OCI-LY7 (cell line): ENCODE results near the gene STX18. TPM values are rescaled to one million over a fixed set of nuclear protein-coding genes. Genes with fewer than 3 reads are reported as not detected.

Source experiments
- BruUV-seq: library from RNA; stranded (reverse); fragments of 400-500 nt; replicated peaks from 2 replicates; lab custom pipeline; 2021; lab: Mats Ljungman, UMichigan
- CTCF ChIA-PET: fragments of 300-600 bp; sonication (Branson Sonifier 250); formaldehyde crosslinking; loops from one replicate; lab custom pipeline; 2022; ENCODE audit warnings: antibody characterized with exemption; ENCODE audit not compliant: unreplicated experiment; lab: Charles Lee
- POLR2A ChIA-PET: fragments of 300-600 bp; sonication (Branson Sonifier 250); formaldehyde crosslinking; loops from one replicate; lab custom pipeline; 2022; ENCODE audit warnings: antibody characterized with exemption; lab: Charles Lee
- DNase-seq: peaks from one replicate; pipeline ENCODE4 v3.0.0-alpha.2; 2015; ENCODE audit warnings: low spot score
- H2AFZ ChIP-seq: fragments of 200-600 bp; sonication (generic), shearing (Covaris generic); 2 replicates; pipeline ENCODE4 v1.6.1; 2014; ENCODE audit warnings: mild to moderate bottlenecking, antibody characterized with exemption, low read length, moderate library complexity
- H3K27ac ChIP-seq: fragments of 200-600 bp; sonication (generic); 2 replicates; pipeline ENCODE4 v1.5.1; 2014; ENCODE audit warnings: mixed run types, low read depth, mild to moderate bottlenecking, moderate library complexity, low read length, inconsistent platforms; ENCODE audit not compliant: poor library complexity, severe bottlenecking
- H3K36me3 ChIP-seq: fragments of 200-600 bp; sonication (generic); 2 replicates; pipeline ENCODE4 v1.6.1; 2014; ENCODE audit warnings: mild to moderate bottlenecking, antibody characterized with exemption, low read length, moderate library complexity, mixed read lengths; ENCODE audit not compliant: insufficient read depth
- H3K4me1 ChIP-seq: fragments of 200-600 bp; sonication (generic); 2 replicates; pipeline ENCODE4 v1.5.1; 2014; ENCODE audit warnings: mild to moderate bottlenecking, low read length; ENCODE audit not compliant: insufficient read depth, poor library complexity, severe bottlenecking
- H3K4me2 ChIP-seq: fragments of 200-600 bp; sonication (generic); 2 replicates; pipeline ENCODE4 v1.6.1; 2014; ENCODE audit warnings: mild to moderate bottlenecking, low read length
- H3K4me3 ChIP-seq: fragments of 200-600 bp; sonication (generic); 2 replicates; pipeline ENCODE4 v1.5.1; 2014; ENCODE audit warnings: mild to moderate bottlenecking, low read depth, low read length; ENCODE audit not compliant: poor library complexity, severe bottlenecking
- H3K79me2 ChIP-seq: fragments of 200-600 bp; sonication (generic); 2 replicates; pipeline ENCODE4 v1.6.1; 2016; ENCODE audit warnings: low read depth, mild to moderate bottlenecking, low read length, moderate library complexity, mixed read lengths; ENCODE audit not compliant: insufficient read depth
- H3K9me2 ChIP-seq: fragments of 200-600 bp; sonication (generic); 2 replicates; pipeline ENCODE4 v1.6.1; 2016; ENCODE audit warnings: mild to moderate bottlenecking, low read length, mixed read lengths; ENCODE audit not compliant: insufficient read depth
- H3K9me3 ChIP-seq: fragments of 200-600 bp; sonication (generic); 2 replicates; pipeline ENCODE4 v1.6.1; 2014; ENCODE audit warnings: mild to moderate bottlenecking, mixed run types, low read length, mixed read lengths
- H4K20me1 ChIP-seq: fragments of 200-600 bp; sonication (generic); 2 replicates; pipeline ENCODE4 v1.6.1; 2014; ENCODE audit warnings: mild to moderate bottlenecking, antibody characterized with exemption, low read length, moderate library complexity, mixed read lengths; ENCODE audit not compliant: insufficient read depth
- CTCF ChIP-seq: fragments of 200-600 bp; sonication (generic); conservative IDR thresholded peaks from 2 replicates; pipeline ENCODE4 v1.5.1; 2014; ENCODE audit warnings: mild to moderate bottlenecking, antibody characterized with exemption, low read length, moderate library complexity, mixed read lengths
- EZH2phosphoT487 ChIP-seq: fragments of 200-600 bp; sonication (generic); IDR thresholded peaks from 2 replicates; pipeline ENCODE4 v1.6.1; 2018; ENCODE audit warnings: low read depth, borderline replicate concordance, mild to moderate bottlenecking, mixed run types, antibody characterized with exemption, low read length, moderate library complexity, mixed read lengths
- intact Hi-C: fragments of 100-400 bp; cut with micrococcal nuclease; formaldehyde crosslinking; loops from one replicate; pipeline ENCODE4 v1.10.0; 2022; ENCODE audit not compliant: unreplicated experiment
- total RNA-seq, 2 experiments: library from RNA; depleted of rRNA in 1 of 2; stranded (reverse); fragments of >200 nt in 1 of 2; shearing (Covaris generic) in 1 of 2; gene quantifications; 2 replicates each; pipeline ENCODE4 v1.2.3, GENCODE V29; 2014 to 2022

STX18 gene
- total RNA-seq, 2 experiments from 2014 or later: 30.6 to 35.2 TPM

- no peak overlapping the region for H3K4me2 ChIP-seq
- peaks cover 52% of the 10 kb centered on the region for H3K36me3 ChIP-seq
- no peaks in the 10 kb centered on the region for H3K9me2 ChIP-seq
- CTCF ChIA-PET: no interaction called here
- POLR2A ChIA-PET: interaction anchor here (1.0 kb wide), 1 partner anchor 34 kb away, joined by 3 read pairs; no protein-coding TSS in a partner anchor
- H3K9me3 ChIP-seq: no peaks in the 10 kb centered on the region
- no peaks in the 10 kb centered on the region for H4K20me1 ChIP-seq
- no TSS peak for BruUV-seq
- no peaks in the 10 kb centered on the region for H3K4me1 ChIP-seq
- TF ChIP-seq CTCF (no peak), EZH2phosphoT487 (no peak)
- no peak for DNase-seq
- no peak overlapping the region for H3K4me3 ChIP-seq
- intact Hi-C loops: no loop called here
- no peaks in the 10 kb centered on the region for H3K79me2 ChIP-seq
- H2AFZ ChIP-seq: no peak overlapping the region
- no peak overlapping the region for H3K27ac ChIP-seq
These were observed 120.5 kb downstream of the STX18 start for GRCh38 chr4:4421356-4421755.

- no peak for DNase-seq
- H3K4me3 ChIP-seq: no peak overlapping the region
- H3K9me2 ChIP-seq: no peaks in the 10 kb centered on the region
- no peak for TF ChIP-seq CTCF
- TF ChIP-seq EZH2phosphoT487: no peak
- intact Hi-C loops: no loop called here
- no peak overlapping the region for H2AFZ ChIP-seq
- no peaks in the 10 kb centered on the region for H4K20me1 ChIP-seq
- no peaks in the 10 kb centered on the region for H3K4me1 ChIP-seq
- no peaks in the 10 kb centered on the region for H3K9me3 ChIP-seq
- ChIA-PET CTCF (no interaction called here), POLR2A (interaction anchor here (1.0 kb wide), 1 partner anchor 35 kb away, joined by 3 read pairs; no protein-coding TSS in a partner anchor)
- H3K27ac ChIP-seq: no peak overlapping the region
- no peaks in the 10 kb centered on the region for H3K79me2 ChIP-seq
- no peak overlapping the region for H3K4me2 ChIP-seq
- peaks cover 61% of the 10 kb centered on the region for H3K36me3 ChIP-seq
- BruUV-seq: no TSS peak
These were observed 121.4 kb downstream of the STX18 start for GRCh38 chr4:4420421-4420820.

- Histone ChIP-seq H2AFZ (no peak overlapping the region), H3K9me2 (no peaks in the 10 kb centered on the region), H4K20me1 (no peaks in the 10 kb centered on the region), H3K79me2 (no peaks in the 10 kb centered on the region), H3K4me3 (no peak overlapping the region), H3K27ac (no peak overlapping the region), H3K36me3 (peaks cover 66% of the 10 kb centered on the region), H3K4me1 (no peaks in the 10 kb centered on the region), H3K4me2 (no peak overlapping the region), H3K9me3 (no peaks in the 10 kb centered on the region)
- no peak for TF ChIP-seq CTCF
- no peak for TF ChIP-seq EZH2phosphoT487
- ChIA-PET CTCF (no interaction called here), POLR2A (no interaction called here)
- no peak for DNase-seq
- BruUV-seq: no TSS peak
- intact Hi-C loops: no loop called here
These were observed 122.0 kb downstream of the STX18 start for GRCh38 chr4:4419896-4420295.
